PC-9 (cell line): ENCODE measurements around the gene ZCCHC7. TPM values are rescaled to one million over a fixed set of nuclear protein-coding genes. Genes with fewer than 3 reads are reported as not detected.

ENCODE experiments used
- BruUV-seq: library from RNA; stranded (reverse); fragments of 400-500 nt; replicated peaks from 2 replicates; lab custom pipeline; 2021; lab: Mats Ljungman, UMichigan
- CTCF ChIA-PET: fragments of 300-600 bp; sonication (Branson Sonifier 250); formaldehyde crosslinking; loops from one replicate; lab custom pipeline; 2022; ENCODE audit warnings: antibody characterized with exemption; lab: Charles Lee
- POLR2A ChIA-PET: fragments of 300-600 bp; sonication (Branson Sonifier 250); formaldehyde crosslinking; loops from one replicate; lab custom pipeline; 2022; ENCODE audit warnings: antibody characterized with exemption; ENCODE audit not compliant: unreplicated experiment; lab: Charles Lee
- DNase-seq, 2 experiments: peaks; one replicate each; pipeline versions ENCODE4 v3.0.0 to v3.0.0-alpha.2; 2015 to 2022; ENCODE audit warnings: mixed read lengths in 1 of 2
- H2AFZ ChIP-seq: fragments of 200-600 bp; sonication (generic); 2 replicates; pipeline ENCODE4 v1.8.1; 2017; ENCODE audit warnings: antibody characterized with exemption
- H3F3A ChIP-seq: fragments of 200-600 bp; sonication (generic); 2 replicates; pipeline ENCODE4 v1.8.1; 2017; ENCODE audit warnings: antibody characterized with exemption, mild to moderate bottlenecking, low read depth; ENCODE audit not compliant: insufficient read depth
- H3K27ac ChIP-seq: fragments of 200-600 bp; sonication (generic); 2 replicates; pipeline ENCODE4 v1.6.1; 2016; ENCODE audit warnings: mixed run types
- H3K27me3 ChIP-seq: fragments of 200-600 bp; sonication (generic); 2 replicates; pipeline ENCODE4 v1.6.1; 2016; ENCODE audit warnings: low read depth, mixed run types; ENCODE audit not compliant: insufficient read depth
- H3K36me3 ChIP-seq: fragments of 200-600 bp; sonication (generic); 2 replicates; pipeline ENCODE4 v1.6.1; 2016; ENCODE audit warnings: low read depth, mixed run types
- H3K4me1 ChIP-seq: fragments of 200-600 bp; sonication (generic); replicated peaks from 2 replicates; pipeline ENCODE4 v1.6.1; 2016; ENCODE audit warnings: mixed run types; ENCODE audit not compliant: insufficient read depth
- H3K4me2 ChIP-seq: fragments of 200-600 bp; sonication (generic); 2 replicates; pipeline ENCODE4 v1.6.1; 2017; ENCODE audit warnings: mixed run types
- H3K4me3 ChIP-seq: fragments of 200-600 bp; sonication (generic); 2 replicates; pipeline ENCODE4 v1.6.1; 2016; ENCODE audit warnings: mixed run types
- H3K79me2 ChIP-seq: fragments of 200-600 bp; sonication (generic); 2 replicates; pipeline ENCODE4 v1.6.1; 2017; ENCODE audit warnings: low read depth, mixed run types
- H3K9me2 ChIP-seq: fragments of 200-600 bp; sonication (generic); 2 replicates; pipeline ENCODE4 v1.8.1; 2017; ENCODE audit warnings: mild to moderate bottlenecking; ENCODE audit not compliant: insufficient read depth
- H3K9me3 ChIP-seq: fragments of 200-600 bp; sonication (generic); 2 replicates; pipeline ENCODE4 v1.8.1; 2016; ENCODE audit warnings: low read depth; ENCODE audit not compliant: insufficient read depth
- H4K20me1 ChIP-seq: fragments of 200-600 bp; sonication (generic); 2 replicates; pipeline ENCODE4 v1.8.1; 2017; ENCODE audit not compliant: insufficient read depth
- EZH2 ChIP-seq: fragments of 200-600 bp; sonication (generic); IDR thresholded peaks from 2 replicates; pipeline ENCODE4 v1.8.0; 2017; ENCODE audit warnings: antibody characterized with exemption, low read depth
- intact Hi-C: fragments of 100-400 bp; cut with micrococcal nuclease; formaldehyde crosslinking; loops from one replicate; pipeline ENCODE4 v1.10.0; 2022; ENCODE audit not compliant: unreplicated experiment
- total RNA-seq: library from RNA; stranded (reverse); gene quantifications from 2 replicates; pipeline ENCODE4 v1.2.3, GENCODE V29; 2021
- TF ChIP-seq, protein P1 (sequence below): fragments of 200-600 bp; sonication (generic); conservative IDR thresholded peaks from 2 replicates; pipeline ENCODE4 v1.6.1; 2017; ENCODE audit warnings: mixed run types, antibody characterized with exemption, mild to moderate bottlenecking, moderate library complexity

ZCCHC7 gene
- total RNA-seq, 1 experiment from 2014 or later = 15.9 TPM

DNA sequence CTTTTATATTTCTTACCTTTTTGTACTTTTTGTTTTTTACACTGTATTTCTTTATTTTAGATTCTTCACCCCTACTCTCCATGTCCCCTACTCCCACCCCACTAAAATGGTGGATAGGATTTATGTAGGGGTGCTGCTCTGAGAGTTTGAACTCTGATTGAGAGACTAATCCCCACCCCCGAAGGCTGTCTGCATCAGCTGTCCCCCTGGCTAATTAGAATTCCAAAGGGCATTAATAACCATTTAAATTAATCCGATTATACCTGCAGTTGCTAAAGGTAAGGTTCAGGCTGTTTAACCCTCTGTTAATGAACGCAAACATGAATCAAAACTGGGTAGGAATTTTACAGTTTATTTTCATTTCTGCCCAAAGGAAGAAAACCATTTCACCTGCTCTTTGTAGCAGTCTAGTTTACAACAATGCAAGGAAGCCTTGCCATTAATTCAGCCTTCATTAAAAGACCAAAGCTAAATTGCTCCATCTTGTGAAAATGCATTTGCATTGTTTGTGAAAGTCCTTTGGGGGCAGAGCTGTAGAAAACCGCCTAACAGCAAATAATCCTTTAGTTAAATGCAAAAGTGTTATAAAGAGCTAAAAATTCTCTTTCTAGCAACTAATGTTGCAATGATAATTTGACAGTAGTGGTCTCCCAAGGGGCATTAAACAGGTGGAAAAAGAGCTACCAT is 71.2 kb downstream of the ZCCHC7 start:
- ChIA-PET POLR2A (no interaction called here), CTCF (no interaction called here)
- TF ChIP-seq, protein P1, sequence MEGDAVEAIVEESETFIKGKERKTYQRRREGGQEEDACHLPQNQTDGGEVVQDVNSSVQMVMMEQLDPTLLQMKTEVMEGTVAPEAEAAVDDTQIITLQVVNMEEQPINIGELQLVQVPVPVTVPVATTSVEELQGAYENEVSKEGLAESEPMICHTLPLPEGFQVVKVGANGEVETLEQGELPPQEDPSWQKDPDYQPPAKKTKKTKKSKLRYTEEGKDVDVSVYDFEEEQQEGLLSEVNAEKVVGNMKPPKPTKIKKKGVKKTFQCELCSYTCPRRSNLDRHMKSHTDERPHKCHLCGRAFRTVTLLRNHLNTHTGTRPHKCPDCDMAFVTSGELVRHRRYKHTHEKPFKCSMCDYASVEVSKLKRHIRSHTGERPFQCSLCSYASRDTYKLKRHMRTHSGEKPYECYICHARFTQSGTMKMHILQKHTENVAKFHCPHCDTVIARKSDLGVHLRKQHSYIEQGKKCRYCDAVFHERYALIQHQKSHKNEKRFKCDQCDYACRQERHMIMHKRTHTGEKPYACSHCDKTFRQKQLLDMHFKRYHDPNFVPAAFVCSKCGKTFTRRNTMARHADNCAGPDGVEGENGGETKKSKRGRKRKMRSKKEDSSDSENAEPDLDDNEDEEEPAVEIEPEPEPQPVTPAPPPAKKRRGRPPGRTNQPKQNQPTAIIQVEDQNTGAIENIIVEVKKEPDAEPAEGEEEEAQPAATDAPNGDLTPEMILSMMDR = no peak
- TF ChIP-seq EZH2 = no peak
- H3K9me3 ChIP-seq = no peaks in the 10 kb centered on the region
- no peak overlapping the region for H3K27ac ChIP-seq
- H3K4me3 ChIP-seq = no peak overlapping the region
- H3K36me3 ChIP-seq = no peaks in the 10 kb centered on the region
- no peaks in the 10 kb centered on the region for H3K27me3 ChIP-seq
- H3F3A ChIP-seq = no peaks in the 10 kb centered on the region
- DNase-seq = no peak
- H3K9me2 ChIP-seq = no peaks in the 10 kb centered on the region
- no peak overlapping the region for H3K4me2 ChIP-seq
- no peaks in the 10 kb centered on the region for H3K4me1 ChIP-seq
- intact Hi-C loops = no loop called here
- H2AFZ ChIP-seq = no peak overlapping the region
- BruUV-seq = no TSS peak
- H3K79me2 ChIP-seq = no peaks in the 10 kb centered on the region
- no peaks in the 10 kb centered on the region for H4K20me1 ChIP-seq

DNA sequence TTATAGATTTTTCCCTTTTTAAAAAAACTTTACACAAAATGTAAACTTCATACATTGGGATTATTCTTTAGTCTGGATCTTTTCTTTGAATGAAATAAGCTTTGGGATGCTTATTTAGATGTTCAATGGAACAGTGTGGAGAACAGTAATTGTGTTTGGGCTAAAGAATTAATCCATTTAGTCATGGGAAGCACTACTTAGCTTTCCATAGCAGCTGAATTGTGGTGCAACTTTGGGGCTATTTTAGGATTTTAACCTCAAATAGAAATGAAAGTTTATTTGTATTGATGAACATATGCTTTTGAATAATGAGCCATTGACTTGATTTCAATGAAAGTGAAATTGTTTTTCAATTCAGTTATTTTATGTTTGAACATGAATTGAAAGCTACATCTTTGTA is 72.4 kb downstream of the ZCCHC7 start:
- Histone ChIP-seq H3K9me2 (no peaks in the 10 kb centered on the region), H3K36me3 (no peaks in the 10 kb centered on the region), H3K27ac (no peak overlapping the region), H3K9me3 (no peaks in the 10 kb centered on the region), H3K4me1 (no peaks in the 10 kb centered on the region), H3F3A (no peaks in the 10 kb centered on the region), H4K20me1 (no peaks in the 10 kb centered on the region), H3K4me2 (no peak overlapping the region), H3K27me3 (no peaks in the 10 kb centered on the region), H3K79me2 (no peaks in the 10 kb centered on the region), H3K4me3 (no peak overlapping the region), H2AFZ (no peak overlapping the region)
- CTCF ChIA-PET = no interaction called here
- TF ChIP-seq EZH2 = no peak
- TF ChIP-seq, protein P1 = no peak
- POLR2A ChIA-PET = no interaction called here
- DNase-seq = no peak
- intact Hi-C loops = no loop called here
- BruUV-seq = no TSS peak

DNA sequence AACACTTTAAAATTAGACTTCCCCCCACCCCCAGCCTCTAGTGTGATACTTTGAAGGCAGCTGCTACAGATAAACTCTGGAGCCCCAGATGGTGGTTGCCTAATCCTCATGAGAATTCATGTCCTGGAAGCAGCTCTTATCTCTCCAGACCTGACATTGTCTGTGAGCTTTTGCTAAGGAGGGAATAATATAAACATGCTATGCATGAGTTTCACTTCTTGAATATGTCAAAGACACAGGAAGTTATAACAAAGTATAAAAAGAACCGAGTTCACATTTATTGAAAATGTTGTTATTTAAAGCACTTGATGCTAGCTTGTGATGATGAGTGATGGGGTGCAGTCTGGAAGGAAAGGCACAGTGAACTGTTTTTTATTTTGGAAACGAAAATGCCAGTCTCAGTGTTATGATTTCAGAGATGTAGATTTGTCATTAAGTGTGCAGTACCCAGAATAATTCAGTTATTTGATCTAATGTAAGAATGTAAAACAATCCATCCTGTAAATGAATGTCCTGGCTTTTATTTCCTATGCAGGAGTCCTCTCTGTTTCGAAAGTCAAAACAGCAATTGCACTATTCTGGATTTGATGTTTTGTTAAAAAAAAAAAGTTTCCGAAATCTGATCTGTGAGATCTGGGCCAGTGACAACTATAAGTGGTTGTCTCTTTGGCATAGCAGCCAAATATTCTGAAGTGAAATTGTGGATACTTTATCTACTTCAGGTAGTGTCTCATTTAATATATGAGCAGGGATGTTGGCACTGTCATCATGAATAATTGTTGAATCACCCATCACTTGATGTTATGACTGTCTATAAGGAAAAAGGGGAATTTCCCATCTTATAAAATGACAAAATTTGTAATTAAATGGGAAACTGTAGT is 77.0 kb downstream of the ZCCHC7 start:
- TF ChIP-seq, protein P1 = no peak
- no peak for DNase-seq
- no peak overlapping the region for H3K4me2 ChIP-seq
- no peaks in the 10 kb centered on the region for H4K20me1 ChIP-seq
- H3K79me2 ChIP-seq = no peaks in the 10 kb centered on the region
- H3K27me3 ChIP-seq = no peaks in the 10 kb centered on the region
- no peak overlapping the region for H2AFZ ChIP-seq
- ChIA-PET CTCF (no interaction called here), POLR2A (no interaction called here)
- intact Hi-C loops = no loop called here
- no peaks in the 10 kb centered on the region for H3F3A ChIP-seq
- BruUV-seq = no TSS peak
- H3K9me2 ChIP-seq = no peaks in the 10 kb centered on the region
- no peak overlapping the region for H3K4me3 ChIP-seq
- H3K9me3 ChIP-seq = no peaks in the 10 kb centered on the region
- H3K27ac ChIP-seq = no peak overlapping the region
- H3K4me1 ChIP-seq = peaks cover 12% of the 10 kb centered on the region
- no peaks in the 10 kb centered on the region for H3K36me3 ChIP-seq
